Muscle of leg (tissue), 11 donors: ENCODE results near the gene EXOC4. TPM values are rescaled to one million over a fixed set of nuclear protein-coding genes. Genes with fewer than 3 reads are reported as not detected.
"Not testable (repeated sequence)": the region's sequence is repeated elsewhere in the genome, so short reads cannot be mapped to it uniquely, and the experiment has no call there.

ENCODE experiments used
- DNase-seq: peaks from one replicate; pipeline ENCODE4 v3.0.0; 2013
- H3K27ac ChIP-seq: one replicate; pipeline ENCODE4 v1.5.1; 2013; ENCODE audit warnings: mild to moderate bottlenecking, low read length, control low read depth
- H3K27me3 ChIP-seq: one replicate; pipeline ENCODE4 v1.6.1; 2013; ENCODE audit warnings: low read length; ENCODE audit not compliant: control insufficient read depth, insufficient read depth
- H3K36me3 ChIP-seq: one replicate; pipeline ENCODE4 v1.6.1; 2013; ENCODE audit warnings: low read length; ENCODE audit not compliant: control insufficient read depth, insufficient read depth
- H3K4me1 ChIP-seq: one replicate; pipeline ENCODE4 v1.6.1; 2013; ENCODE audit warnings: low read length; ENCODE audit not compliant: control insufficient read depth, insufficient read depth
- H3K4me3 ChIP-seq: one replicate; pipeline ENCODE4 v1.5.1; 2013; ENCODE audit warnings: low read length, control low read depth
- H3K9me3 ChIP-seq: replicated peaks from 2 replicates; pipeline ENCODE4 v1.6.1; 2013; ENCODE audit warnings: low read depth, low read length; ENCODE audit not compliant: control insufficient read depth
- WGBS: methylation state at CpG from one replicate; pipeline ENCODE4 v1.1.5; 2013; ENCODE audit warnings: missing lambda C conversion rate; ENCODE audit not compliant: insufficient coverage; 5-methylcytosine and 5-hydroxymethylcytosine counted together
- polyA plus RNA-seq, 8 donors: library from polyadenylated mRNA; unstranded; fragments of 120-200 nt; gene quantifications; one replicate each; pipeline versions ENCODE4 v1.2.1 to v1.2.3, GENCODE V29; 2013; ENCODE audit warnings: inconsistent platforms in 1 of 8, low replicate concordance in 1 of 8; ENCODE audit not compliant: insufficient read length in 8 of 8, insufficient read depth in 1 of 8
- total RNA-seq: library from RNA; stranded (reverse); fragments of 120-200 nt; gene quantifications from one replicate; pipeline ENCODE4 v1.2.4, GENCODE V29; 2013

EXOC4 gene
- total and polyA plus RNA-seq, 9 donors = 37.3 to 64.9 (median 41.1) TPM

- WGBS = no CpG with 5 or more reads among the region's 2 CpGs
- Histone ChIP-seq H3K9me3 (no peaks in the 10 kb centered on the region), H3K27me3 (no peaks in the 10 kb centered on the region), H3K4me3 (no peak overlapping the region), H3K27ac (no peak overlapping the region), H3K4me1 (no peaks in the 10 kb centered on the region), H3K36me3 (peaks cover 11% of the 10 kb centered on the region)
- DNase-seq = no peak
These were observed 19.5 kb downstream of the EXOC4 start for GRCh38 chr7:133272336-133272735.

- Histone ChIP-seq H3K36me3 (peaks cover 13% of the 10 kb centered on the region), H3K4me1 (no peaks in the 10 kb centered on the region), H3K4me3 (no peak overlapping the region), H3K9me3 (no peaks in the 10 kb centered on the region), H3K27ac (no peak overlapping the region), H3K27me3 (no peaks in the 10 kb centered on the region)
- no CpG with 5 or more reads among the region's 3 CpGs for WGBS
- DNase-seq = no peak
These were observed 20.3 kb downstream of the EXOC4 start for GRCh38 chr7:133273227-133273626.

GRCh38 chr7:133274265-133274664 is 21.4 kb downstream of the EXOC4 start:
- Histone ChIP-seq H3K27ac (no peak overlapping the region), H3K36me3 (peaks cover 16% of the 10 kb centered on the region), H3K27me3 (no peaks in the 10 kb centered on the region), H3K4me3 (no peak overlapping the region), H3K9me3 (no peaks in the 10 kb centered on the region), H3K4me1 (no peaks in the 10 kb centered on the region)
- no peak for DNase-seq
- WGBS = no CpG with 5 or more reads among the region's 1 CpG

GRCh38 chr7:133275008-133275407 is 22.1 kb downstream of the EXOC4 start:
- no peak overlapping the region for H3K4me3 ChIP-seq
- H3K27ac ChIP-seq = no peak overlapping the region
- H3K27me3 ChIP-seq = no peaks in the 10 kb centered on the region
- no peaks in the 10 kb centered on the region for H3K9me3 ChIP-seq
- 97% methylated on average over 5 of the region's 8 CpGs for WGBS
- DNase-seq = no peak
- no peaks in the 10 kb centered on the region for H3K4me1 ChIP-seq
- H3K36me3 ChIP-seq = peaks cover 19% of the 10 kb centered on the region

DNA sequence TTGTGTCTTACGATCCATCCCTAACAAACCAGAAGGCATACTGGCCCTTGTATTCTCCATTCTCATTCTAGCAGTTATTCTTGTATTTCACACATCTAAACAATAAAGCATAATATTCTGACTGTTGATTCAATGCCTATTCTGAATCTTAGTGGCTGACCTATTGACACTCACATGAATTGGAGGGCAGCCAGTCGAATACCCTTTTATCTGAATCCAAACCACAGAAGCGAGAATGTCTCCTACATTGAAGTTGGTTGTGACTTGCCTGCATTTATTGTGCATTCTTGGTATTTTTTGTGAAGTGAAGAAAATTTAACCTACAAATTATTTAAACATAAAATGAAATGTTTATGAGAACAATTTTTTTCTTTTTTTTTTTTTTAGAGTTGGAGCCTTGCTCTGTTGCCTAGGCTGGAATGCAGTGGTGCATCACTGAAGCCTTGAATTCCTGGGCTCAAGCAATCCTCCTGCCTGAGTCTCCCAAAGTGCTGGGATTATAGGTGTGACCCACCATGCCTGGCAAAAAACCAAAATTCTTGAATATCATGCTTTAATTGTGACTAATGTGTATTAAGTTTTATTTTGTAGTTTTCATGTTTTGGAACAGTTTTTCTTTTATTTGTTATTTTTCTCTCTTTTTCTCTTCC is 22.7 kb downstream of the EXOC4 start:
- Histone ChIP-seq H3K27ac (no peak overlapping the region), H3K27me3 (no peaks in the 10 kb centered on the region), H3K4me1 (no peaks in the 10 kb centered on the region), H3K36me3 (peaks cover 19% of the 10 kb centered on the region), H3K4me3 (no peak overlapping the region), H3K9me3 (no peaks in the 10 kb centered on the region)
- no peak for DNase-seq
- 67% methylated on average over 1 of the region's 3 CpGs for WGBS

- H3K4me1 ChIP-seq, H3K4me3 ChIP-seq, H3K27ac ChIP-seq, H3K9me3 ChIP-seq, H3K27me3 ChIP-seq, DNase-seq: not testable (repeated sequence)
- 100% methylated on average over 1 of the region's 3 CpGs for WGBS
- H3K36me3 ChIP-seq = peaks cover 19% of the 10 kb centered on the region
These were observed 26.1 kb downstream of the EXOC4 start for GRCh38 chr7:133278975-133279374.

- Histone ChIP-seq H3K27me3 (no peaks in the 10 kb centered on the region), H3K27ac (no peak overlapping the region), H3K4me3 (no peak overlapping the region), H3K4me1 (no peaks in the 10 kb centered on the region), H3K9me3 (no peaks in the 10 kb centered on the region), H3K36me3 (peaks cover 8% of the 10 kb centered on the region)
- no peak for DNase-seq
- WGBS = no CpG with 5 or more reads among the region's 1 CpG
These were observed 29.2 kb downstream of the EXOC4 start for GRCh38 chr7:133282094-133282493.

GRCh38 chr7:133284092-133284491 is 31.2 kb downstream of the EXOC4 start:
- no peak overlapping the region for H3K27ac ChIP-seq
- DNase-seq = no peak
- WGBS = no CpG with 5 or more reads among the region's 2 CpGs
- H3K9me3 ChIP-seq = no peaks in the 10 kb centered on the region
- no peak overlapping the region for H3K4me3 ChIP-seq
- H3K4me1 ChIP-seq = no peaks in the 10 kb centered on the region
- no peaks in the 10 kb centered on the region for H3K27me3 ChIP-seq
- peaks cover 8% of the 10 kb centered on the region for H3K36me3 ChIP-seq

GRCh38 chr7:133288970-133289369 is 36.1 kb downstream of the EXOC4 start:
- Histone ChIP-seq H3K27me3 (no peaks in the 10 kb centered on the region), H3K27ac (no peak overlapping the region)
- WGBS = 100% methylated on average over 1 of the region's 1 CpG

DNA sequence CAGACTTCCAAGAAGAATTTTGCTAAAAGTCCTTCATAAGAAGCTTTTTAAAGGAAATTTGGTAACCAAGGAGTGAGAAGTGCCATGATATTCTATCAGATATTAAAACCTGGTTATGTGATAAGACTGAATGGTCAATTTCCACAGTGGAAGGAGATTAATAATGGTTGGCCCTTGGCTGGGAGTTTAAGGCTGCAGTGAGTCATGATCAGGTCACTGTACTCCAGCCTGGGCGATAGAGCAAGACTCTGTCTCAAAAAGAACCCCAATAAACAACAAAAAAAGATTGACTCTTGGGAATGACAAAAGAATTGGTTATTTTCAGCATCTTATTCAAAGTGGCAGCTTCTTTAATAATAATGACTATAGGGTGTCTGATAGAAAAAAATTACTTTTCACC is 37.2 kb downstream of the EXOC4 start:
- Histone ChIP-seq H3K4me3 (no peak overlapping the region), H3K4me1 (no peaks in the 10 kb centered on the region), H3K9me3 (no peaks in the 10 kb centered on the region), H3K27me3 (no peaks in the 10 kb centered on the region), H3K27ac (no peak overlapping the region), H3K36me3 (peaks cover 8% of the 10 kb centered on the region)
- no peak for DNase-seq
- WGBS = no CpG with 5 or more reads among the region's 1 CpG

More at GRCh38 chr7:133288970-133289369, 36.1 kb downstream of the EXOC4 start:
- Histone ChIP-seq H3K4me3 (no peak overlapping the region), H3K9me3 (no peaks in the 10 kb centered on the region), H3K36me3 (peaks cover 8% of the 10 kb centered on the region), H3K4me1 (no peaks in the 10 kb centered on the region)
- DNase-seq = no peak
